GM12875 (cell line): Measurements from ENCODE around the gene OR2A2.

ENCODE experiments used
- H3K4me3 ChIP-seq: one replicate; pipeline ENCODE4 v1.5.1; 2011; ENCODE audit warnings: low read depth, low read length, control low read depth
- CTCF ChIP-seq: IDR thresholded peaks from 2 replicates; pipeline ENCODE4 v1.5.1; 2011; ENCODE audit warnings: low read depth, mild to moderate bottlenecking, control low read depth, inconsistent platforms, low read length, moderate library complexity, borderline replicate concordance; ENCODE audit not compliant: insufficient read depth

Gene OR2A2

GRCh38 chr7:144087230-144087629 is 22.2 kb upstream of the OR2A2 start:
- H3K4me3 ChIP-seq = no peak overlapping the region
- TF ChIP-seq CTCF = no peak

- TF ChIP-seq CTCF = no peak
- H3K4me3 ChIP-seq = no peak overlapping the region
Measured at GRCh38 chr7:144090667-144091066, 18.7 kb upstream of the OR2A2 start.

GRCh38 chr7:144098776-144099175 is 10.6 kb upstream of the OR2A2 start:
- H3K4me3 ChIP-seq = no peak overlapping the region
- no peak for TF ChIP-seq CTCF

GRCh38 chr7:144100607-144101006 is 8.8 kb upstream of the OR2A2 start:
- TF ChIP-seq CTCF = no peak
- no peak overlapping the region for H3K4me3 ChIP-seq

- no peak for TF ChIP-seq CTCF
- H3K4me3 ChIP-seq = no peak overlapping the region
Measured at GRCh38 chr7:144102041-144102440, 7.3 kb upstream of the OR2A2 start.

GRCh38 chr7:144105211-144105610 is 4.2 kb upstream of the OR2A2 start:
- no peak overlapping the region for H3K4me3 ChIP-seq
- no peak for TF ChIP-seq CTCF

GRCh38 chr7:144110272-144110671 is 889 bp downstream of the OR2A2 start:
- H3K4me3 ChIP-seq = no peak overlapping the region
- no peak for TF ChIP-seq CTCF
